ENCODE data around the gene MLLT1.

DNA sequence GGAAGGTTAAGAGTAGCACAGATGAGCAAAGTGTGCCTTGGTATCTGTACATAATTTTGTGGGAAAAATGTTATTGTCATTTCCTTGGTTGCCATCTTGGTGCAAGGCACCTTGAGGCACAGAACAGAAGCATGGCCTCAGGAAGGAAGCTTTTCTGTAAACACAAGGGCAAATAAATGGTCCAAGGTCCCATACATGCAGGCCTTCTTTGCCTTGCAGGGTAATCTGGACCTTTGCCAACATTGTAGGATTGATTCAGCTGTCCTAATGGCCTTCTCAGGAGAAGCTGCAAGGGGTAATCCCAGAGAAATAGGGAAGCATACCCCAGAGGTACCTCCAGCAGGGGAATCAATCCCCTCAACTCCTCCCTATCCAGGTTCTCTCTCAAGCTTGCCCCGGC lies 9.0 kb upstream of the MLLT1 start:
- TF ChIP-seq, protein P1, sequence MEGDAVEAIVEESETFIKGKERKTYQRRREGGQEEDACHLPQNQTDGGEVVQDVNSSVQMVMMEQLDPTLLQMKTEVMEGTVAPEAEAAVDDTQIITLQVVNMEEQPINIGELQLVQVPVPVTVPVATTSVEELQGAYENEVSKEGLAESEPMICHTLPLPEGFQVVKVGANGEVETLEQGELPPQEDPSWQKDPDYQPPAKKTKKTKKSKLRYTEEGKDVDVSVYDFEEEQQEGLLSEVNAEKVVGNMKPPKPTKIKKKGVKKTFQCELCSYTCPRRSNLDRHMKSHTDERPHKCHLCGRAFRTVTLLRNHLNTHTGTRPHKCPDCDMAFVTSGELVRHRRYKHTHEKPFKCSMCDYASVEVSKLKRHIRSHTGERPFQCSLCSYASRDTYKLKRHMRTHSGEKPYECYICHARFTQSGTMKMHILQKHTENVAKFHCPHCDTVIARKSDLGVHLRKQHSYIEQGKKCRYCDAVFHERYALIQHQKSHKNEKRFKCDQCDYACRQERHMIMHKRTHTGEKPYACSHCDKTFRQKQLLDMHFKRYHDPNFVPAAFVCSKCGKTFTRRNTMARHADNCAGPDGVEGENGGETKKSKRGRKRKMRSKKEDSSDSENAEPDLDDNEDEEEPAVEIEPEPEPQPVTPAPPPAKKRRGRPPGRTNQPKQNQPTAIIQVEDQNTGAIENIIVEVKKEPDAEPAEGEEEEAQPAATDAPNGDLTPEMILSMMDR (IDR thresholded peaks at IDR 0.05), result no peak
- no peak for TF ChIP-seq EZH2 (IDR thresholded peaks at IDR 0.05; ENCODE audit: borderline replicate concordance, insufficient read depth, low read depth, low read length, poor library complexity, severe bottlenecking)

Data from B cell (primary cell).